GM21576 (cell line): ENCODE results near the gene JPH3.

ENCODE experiments used
- ATAC-seq: cut with Tn5 transposase; IDR thresholded peaks from one replicate; pipeline ENCODE4 v1.9.1; 2021; ENCODE audit warnings: mild to moderate bottlenecking, moderate library complexity; ENCODE audit not compliant: unreplicated experiment

Gene JPH3

DNA sequence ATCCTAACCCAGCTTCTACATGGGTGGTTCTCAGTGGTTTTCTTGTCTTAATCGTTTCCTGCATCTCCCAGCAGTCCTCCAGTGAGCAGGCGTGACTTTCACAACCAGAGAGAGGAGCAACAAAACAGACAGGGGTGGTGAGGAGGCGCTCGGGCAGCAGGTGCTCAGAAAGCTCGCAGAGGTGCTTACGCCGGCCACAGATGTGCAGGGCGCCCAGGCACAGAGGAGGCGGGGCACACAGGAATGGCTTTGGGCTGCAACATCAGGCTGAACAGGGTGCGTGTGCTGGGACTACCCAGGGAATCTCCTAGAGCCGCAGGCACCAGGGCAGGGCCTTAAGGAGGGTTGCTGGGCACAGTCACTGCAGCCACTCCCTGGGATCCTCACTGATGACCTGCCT lies 130.9 kb downstream of the JPH3 start:
- no peak for ATAC-seq

DNA sequence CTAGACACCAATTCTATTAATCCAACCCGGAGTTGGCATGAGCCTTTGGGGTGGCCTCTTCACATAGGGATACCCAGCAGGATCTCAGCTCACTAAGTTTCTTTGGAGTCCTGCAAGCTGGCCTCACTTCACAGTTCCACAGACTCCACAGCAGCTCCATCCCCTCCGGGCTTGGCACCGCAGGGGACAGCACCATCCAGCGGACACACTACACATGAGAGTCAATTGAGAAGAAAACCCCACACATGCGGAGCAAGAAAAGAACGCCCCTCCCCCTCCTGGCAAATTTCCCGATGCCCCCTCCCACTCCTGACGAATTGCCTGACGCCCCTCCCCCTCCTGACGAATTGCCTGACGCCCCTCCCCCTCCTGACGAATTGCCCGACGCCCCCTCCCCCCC lies 132.3 kb downstream of the JPH3 start:
- no peak for ATAC-seq

DNA sequence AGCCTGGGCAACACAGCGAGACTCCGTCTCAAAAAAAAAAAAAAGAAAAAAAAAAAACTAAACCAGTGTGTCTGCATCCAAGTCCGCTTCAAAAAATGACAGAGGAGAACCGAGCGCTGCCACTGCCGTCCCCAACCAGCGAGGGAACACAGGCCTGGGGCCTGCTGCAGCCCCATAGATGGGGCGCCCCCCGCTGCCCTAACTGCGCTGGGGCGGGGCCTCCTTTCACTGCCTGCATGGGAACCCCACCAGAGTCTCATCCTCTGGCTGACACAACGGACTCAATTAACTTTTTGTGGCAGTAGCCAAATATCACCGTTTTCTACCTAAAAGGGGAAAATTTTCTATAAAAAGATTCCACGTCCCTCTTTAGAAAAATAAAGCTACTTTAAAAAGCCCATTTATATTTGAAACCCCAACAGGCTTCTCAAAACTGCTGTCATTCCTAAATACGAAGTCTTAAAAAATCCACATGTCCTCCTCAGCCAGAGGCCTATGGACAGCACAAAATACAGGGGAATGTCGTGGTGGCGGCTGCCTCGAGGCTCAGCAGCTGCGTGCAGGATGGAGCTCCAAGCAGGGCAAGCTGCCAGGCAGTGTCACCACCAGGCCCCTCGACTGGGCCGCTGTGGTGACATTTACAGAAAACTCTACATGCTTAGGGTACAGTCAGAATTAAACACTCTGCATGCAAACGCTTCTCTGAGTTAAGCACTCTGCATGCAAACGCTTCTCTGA lies 133.1 kb downstream of the JPH3 start:
- ATAC-seq = no peak

DNA sequence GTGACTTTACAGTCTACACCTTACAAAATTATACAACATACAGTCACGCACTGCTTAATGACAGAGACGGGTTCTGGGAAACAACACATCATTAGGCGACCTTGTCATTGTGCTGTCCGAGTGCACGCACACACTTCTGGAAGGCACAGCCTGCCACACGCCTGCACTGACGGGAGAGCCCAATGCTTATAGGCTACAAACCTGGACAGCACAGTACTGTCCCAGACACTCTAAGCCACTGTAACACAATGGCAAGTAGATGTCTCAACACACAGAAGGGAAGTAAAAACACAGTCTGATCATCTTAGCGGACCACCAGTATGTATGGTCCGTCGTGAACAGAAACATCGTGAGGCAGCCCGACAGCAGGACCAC lies 133.7 kb downstream of the JPH3 start:
- no peak for ATAC-seq

DNA sequence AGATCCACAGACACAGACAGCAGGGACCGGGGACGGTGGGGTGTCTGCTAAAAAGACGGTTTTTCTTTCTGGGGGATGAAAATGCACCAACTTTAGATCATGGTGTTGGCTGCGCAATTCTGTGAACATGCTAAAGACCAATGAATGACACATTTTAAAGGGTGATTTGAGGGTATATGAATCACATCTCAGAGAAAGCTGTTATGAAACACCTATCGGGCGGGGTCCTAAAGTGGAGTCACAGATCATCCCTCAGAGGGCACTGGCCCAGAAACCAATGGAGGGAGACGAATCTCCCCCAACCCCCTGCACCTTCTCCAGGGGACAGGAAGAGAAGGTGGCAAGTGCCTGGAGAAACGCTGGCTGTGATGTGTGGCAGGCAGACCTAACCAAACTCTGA lies 137.5 kb downstream of the JPH3 start:
- ATAC-seq = no peak

DNA sequence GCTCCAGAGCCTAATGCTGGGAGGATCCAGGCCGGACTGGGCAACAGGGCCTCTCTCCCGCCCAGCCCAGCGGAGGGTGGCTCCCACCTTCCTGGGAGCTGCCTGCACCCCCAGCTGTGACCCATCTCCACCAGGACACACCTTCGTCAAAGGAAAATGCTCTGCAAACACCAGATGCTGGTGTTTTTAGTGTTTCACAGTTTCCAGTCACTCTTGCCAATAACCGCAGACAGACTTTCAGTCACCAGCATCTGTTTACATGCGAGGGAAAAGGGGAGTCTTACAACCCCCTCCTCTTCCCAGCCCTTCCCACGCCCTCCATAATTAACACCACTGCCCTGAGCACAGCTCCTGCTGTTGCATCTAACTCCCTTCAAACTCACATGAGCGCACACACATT lies 138.1 kb downstream of the JPH3 start:
- no peak for ATAC-seq

DNA sequence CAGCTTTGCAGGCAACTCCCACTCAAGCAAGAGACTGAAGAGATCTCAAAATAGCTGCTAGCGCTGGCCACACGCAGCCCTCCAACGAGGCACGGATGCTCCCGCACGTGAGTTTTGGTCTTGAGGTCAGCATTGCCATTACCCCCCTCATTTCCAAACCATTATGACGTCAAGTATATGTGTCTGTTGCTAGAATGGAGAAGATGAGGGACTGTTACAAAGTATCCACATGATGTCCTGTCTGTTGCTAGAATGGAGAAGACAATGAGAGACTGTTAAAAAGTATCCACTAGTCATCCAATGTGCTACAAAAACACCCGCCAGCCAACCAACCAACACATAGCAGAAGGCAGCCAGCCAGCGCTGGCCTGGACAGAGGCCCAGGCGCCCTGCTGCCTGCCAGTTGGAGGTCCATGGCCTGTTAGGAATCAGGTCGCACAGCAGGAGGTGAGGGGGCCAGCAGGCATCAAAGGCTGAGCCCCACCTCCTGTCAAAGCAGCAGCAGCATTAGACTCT lies 138.7 kb downstream of the JPH3 start:
- no peak for ATAC-seq

DNA sequence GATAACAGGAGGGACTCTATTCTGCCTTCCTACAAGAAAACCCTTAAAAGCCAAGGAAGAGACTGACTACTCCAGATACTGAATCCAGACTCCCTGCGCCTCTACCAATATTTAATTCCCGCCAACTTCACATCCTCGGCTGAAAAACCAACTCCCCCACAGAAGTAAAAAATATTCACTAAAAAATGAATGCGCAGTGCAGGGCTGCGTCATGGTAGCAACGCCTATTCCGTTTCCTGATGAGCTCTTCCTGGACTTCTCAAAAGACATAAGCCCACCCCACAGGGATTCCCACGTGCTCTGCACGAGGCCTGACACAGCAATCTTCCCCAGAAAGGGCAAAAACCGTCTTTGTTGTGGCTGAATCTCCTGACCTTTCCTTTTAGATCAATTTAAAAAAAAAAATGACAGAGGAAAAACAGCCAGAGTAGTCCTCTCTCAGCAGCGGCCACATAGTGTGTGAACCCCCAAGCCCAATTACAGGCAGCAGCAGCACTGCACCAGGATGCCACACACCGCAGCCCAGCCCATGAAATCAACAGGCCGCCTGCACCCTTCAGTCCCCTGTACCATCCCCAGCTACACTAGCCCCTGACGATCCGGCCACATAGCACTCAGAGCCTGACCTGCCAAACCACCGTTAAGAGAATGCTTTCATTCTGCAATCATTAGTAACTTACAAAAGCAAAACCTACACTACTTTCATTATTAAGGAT lies 139.6 kb downstream of the JPH3 start:
- no peak for ATAC-seq

DNA sequence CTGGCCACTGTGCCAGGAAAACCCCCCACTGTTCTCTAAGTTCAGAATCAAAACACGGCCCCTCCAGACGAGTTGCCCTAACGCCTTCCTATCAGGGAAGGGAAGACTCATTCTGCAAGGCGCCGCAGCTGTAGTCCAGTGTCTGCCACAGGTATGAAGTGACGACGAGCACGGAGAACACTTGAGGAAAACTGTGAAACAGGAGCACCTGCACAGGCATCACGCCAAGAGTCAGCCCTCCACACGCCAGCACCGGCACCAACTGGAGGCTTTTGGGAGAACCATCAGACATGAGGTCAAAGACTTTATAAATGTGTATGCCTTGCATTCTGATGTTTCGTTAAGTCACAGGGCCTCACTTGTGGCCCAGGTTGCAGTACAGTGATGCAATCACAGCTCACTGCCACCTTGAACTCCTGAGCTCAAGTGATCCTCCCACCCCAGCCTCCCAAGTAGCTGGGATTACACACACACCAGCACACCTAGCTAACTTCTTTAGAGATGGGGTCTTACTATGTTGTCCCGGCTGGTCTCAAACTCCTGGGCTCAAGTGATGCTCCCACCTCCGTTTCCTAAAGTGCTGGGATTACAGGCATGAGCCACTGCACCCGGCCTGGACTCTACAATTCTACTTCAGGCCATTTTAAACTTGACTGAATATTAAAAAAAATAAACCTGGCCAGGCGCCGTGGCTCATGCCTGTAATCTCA lies 140.6 kb downstream of the JPH3 start:
- ATAC-seq = no peak

DNA sequence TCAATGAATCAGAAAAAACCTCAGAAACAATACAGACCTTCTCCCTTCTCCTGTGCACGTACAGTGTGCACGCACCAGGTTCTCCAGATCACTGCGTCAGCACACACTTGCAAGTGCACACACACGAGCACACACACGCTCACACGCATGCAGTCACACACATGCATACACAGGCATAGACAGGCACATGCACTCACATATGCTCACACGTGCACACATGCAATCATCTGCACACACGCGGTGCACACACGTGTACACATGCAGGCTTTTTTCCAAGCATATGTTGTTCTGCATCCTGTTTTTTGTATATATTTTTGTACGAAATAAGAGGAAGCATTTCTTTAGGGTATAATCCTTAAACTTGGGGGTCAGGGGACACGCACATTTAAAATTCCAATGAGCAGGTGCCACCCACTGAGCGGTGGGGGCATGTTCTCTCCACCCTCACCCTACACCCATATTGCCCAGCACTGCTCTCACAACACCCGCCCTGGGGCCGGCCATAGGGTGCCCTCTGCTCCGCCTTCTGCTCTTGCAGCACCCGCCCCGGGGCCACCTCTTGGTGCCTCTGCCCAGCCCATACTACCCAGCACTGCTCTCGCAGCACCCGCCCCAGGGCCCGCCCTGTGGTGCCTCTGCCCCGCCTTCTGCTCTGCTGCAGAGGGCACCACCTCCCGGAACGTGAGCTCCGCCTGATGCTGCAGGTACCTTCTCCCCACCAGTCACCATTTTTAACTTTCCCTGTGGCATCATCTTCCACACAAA lies 142.6 kb downstream of the JPH3 start:
- ATAC-seq = no peak

DNA sequence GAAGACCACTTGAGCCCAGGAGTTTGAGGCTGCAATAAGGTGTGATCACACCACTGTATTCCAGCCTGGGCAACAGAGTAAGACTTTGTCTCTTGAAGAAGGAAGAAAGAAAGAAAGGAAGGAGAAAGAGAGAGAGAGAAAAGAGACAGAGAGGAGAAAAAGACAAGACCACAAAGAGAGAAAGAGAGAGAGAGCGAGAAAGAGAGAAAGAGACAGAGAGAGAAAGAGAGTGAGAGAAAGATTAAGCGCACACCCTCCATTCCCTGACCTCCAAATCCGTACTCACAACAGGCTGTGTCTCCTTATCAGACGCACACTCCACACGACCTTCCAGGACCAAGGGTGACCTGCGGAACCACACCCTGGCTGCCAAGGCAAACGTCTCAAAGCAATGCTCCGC lies 143.9 kb downstream of the JPH3 start:
- no peak for ATAC-seq
